Measurements from ENCODE around the gene PALS1. TPM values are rescaled to one million over a fixed set of nuclear protein-coding genes. Genes with fewer than 3 reads are reported as not detected.

Gene PALS1
- total and polyA plus RNA-seq, 4 donors: 5.5 to 17.6 (median 10.1) TPM

DNA sequence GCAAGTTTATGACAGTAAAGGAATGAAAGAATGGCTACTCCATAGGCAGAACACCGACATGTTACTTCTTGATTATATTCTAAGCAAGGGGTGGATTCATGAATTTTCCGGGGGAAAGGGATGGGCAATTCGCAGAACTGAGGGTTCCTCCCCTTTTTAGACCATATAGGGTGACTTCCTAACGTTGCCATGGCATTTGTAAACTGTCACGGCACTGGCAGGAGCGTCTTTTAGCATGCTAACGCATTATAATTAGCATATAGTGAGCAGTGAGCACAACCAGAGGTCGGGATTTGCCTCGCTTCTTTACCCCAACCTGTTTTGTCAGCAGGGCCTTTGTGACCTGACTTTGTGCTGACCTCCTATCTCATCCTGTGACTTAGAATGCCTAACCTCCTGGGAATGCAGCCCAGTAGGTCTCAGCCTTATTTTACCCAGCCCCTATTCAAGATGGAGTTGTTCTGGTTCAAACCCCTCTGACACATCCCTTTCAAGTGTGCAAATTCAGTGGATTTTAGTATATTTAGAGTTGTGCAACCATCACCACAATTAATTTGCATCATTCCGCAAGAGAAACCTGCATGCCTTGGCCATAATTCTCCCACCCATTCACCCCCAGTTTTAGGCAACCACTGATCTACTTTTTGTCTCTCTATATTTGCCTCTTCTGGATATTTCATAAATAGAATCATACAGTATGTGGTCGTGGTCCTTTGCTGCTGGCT, 27.4 kb downstream of the PALS1 start:
- H3K27ac ChIP-seq (ENCODE audit: low read depth in 1 of 2, low read length in 2 of 2): no peak overlapping the region
- no peaks in the 10 kb centered on the region for H3K9me3 ChIP-seq (ENCODE audit: control insufficient read depth in 4 of 4, low read length in 3 of 4)
- TF ChIP-seq FOXA1 (IDR thresholded peaks at IDR 0.05) (no peak), SP1 (IDR thresholded peaks at IDR 0.05) (no peak), GABPA (IDR thresholded peaks at IDR 0.05 in 1 of 2, conservative IDR thresholded peaks at IDR 0.05 in 1 of 2) (no peak)
- H3K4me1 ChIP-seq (ENCODE audit: control insufficient read depth in 4 of 4, insufficient read depth in 4 of 4, low read length in 3 of 4): peaks cover 5 to 12% (median 8%) of the 10 kb centered on the region in 4 donors
- DNase-seq (ENCODE audit: low spot score): no peak
- H3K36me3 ChIP-seq (ENCODE audit: control insufficient read depth in 4 of 4, insufficient read depth in 3 of 4, low read depth in 1 of 4, low read length in 3 of 4): peaks cover 0 to 2% (median 0%) of the 10 kb centered on the region in 4 donors
- 73% methylated on average over 11 of the region's 11 CpGs for WGBS
- H3K27me3 ChIP-seq (ENCODE audit: control insufficient read depth in 4 of 4, insufficient read depth in 4 of 4, low read length in 3 of 4): no peaks in the 10 kb centered on the region
- no peak overlapping the region for H3K9ac ChIP-seq (ENCODE audit: low read depth in 1 of 2, low read length in 2 of 2)
- H3K4me3 ChIP-seq (ENCODE audit: low read depth in 1 of 3, low read length in 3 of 3): no peak overlapping the region

- 76% methylated on average over 4 of the region's 4 CpGs for WGBS
- Histone ChIP-seq H3K27me3 (ENCODE audit: control insufficient read depth in 4 of 4, insufficient read depth in 4 of 4, low read length in 3 of 4) (no peaks in the 10 kb centered on the region), H3K27ac (ENCODE audit: low read depth in 1 of 2, low read length in 2 of 2) (peak overlapping the region; percentile 25 to 28), H3K9me3 (ENCODE audit: control insufficient read depth in 4 of 4, low read length in 3 of 4) (no peaks in the 10 kb centered on the region), H3K4me1 (ENCODE audit: control insufficient read depth in 4 of 4, insufficient read depth in 4 of 4, low read length in 3 of 4) (peaks cover 5 to 12% (median 6%) of the 10 kb centered on the region in 4 donors), H3K4me3 (ENCODE audit: low read depth in 1 of 3, low read length in 3 of 3) (no peak overlapping the region), H3K9ac (ENCODE audit: low read depth in 1 of 2, low read length in 2 of 2) (peak overlapping the region in 1 of 2 donors; percentile 43), H3K36me3 (ENCODE audit: control insufficient read depth in 4 of 4, insufficient read depth in 3 of 4, low read depth in 1 of 4, low read length in 3 of 4) (peaks cover 0 to 2% (median 0%) of the 10 kb centered on the region in 4 donors)
- TF ChIP-seq REST (IDR thresholded peaks at IDR 0.05) (no peak), JUND (IDR thresholded peaks at IDR 0.05) (peak in 1 of 2 donors; percentile 13), RXRA (IDR thresholded peaks at IDR 0.05) (no peak), RAD21 (IDR thresholded peaks at IDR 0.05) (no peak), NR2F2 (IDR thresholded peaks at IDR 0.05) (peak; percentile 77)
- DNase-seq (ENCODE audit: low spot score): no peak
These were observed 28.2 kb downstream of the PALS1 start for GRCh38 chr14:67269298-67270060.

GRCh38 chr14:67270145-67270753, 29.0 kb downstream of the PALS1 start:
- no peak for DNase-seq (ENCODE audit: low spot score)
- no peak overlapping the region for H3K9ac ChIP-seq (ENCODE audit: low read depth in 1 of 2, low read length in 2 of 2)
- H3K27me3 ChIP-seq (ENCODE audit: control insufficient read depth in 4 of 4, insufficient read depth in 4 of 4, low read length in 3 of 4): no peaks in the 10 kb centered on the region
- H3K36me3 ChIP-seq (ENCODE audit: control insufficient read depth in 4 of 4, insufficient read depth in 3 of 4, low read depth in 1 of 4, low read length in 3 of 4): peaks cover 0 to 2% (median 0%) of the 10 kb centered on the region in 4 donors
- peaks cover 5 to 12% (median 6%) of the 10 kb centered on the region in 4 donors for H3K4me1 ChIP-seq (ENCODE audit: control insufficient read depth in 4 of 4, insufficient read depth in 4 of 4, low read length in 3 of 4)
- 71% methylated on average over 3 of the region's 3 CpGs for WGBS
- H3K9me3 ChIP-seq (ENCODE audit: control insufficient read depth in 4 of 4, low read length in 3 of 4): no peaks in the 10 kb centered on the region
- H3K27ac ChIP-seq (ENCODE audit: low read depth in 1 of 2, low read length in 2 of 2): peak overlapping the region; percentile 25 to 28
- no peak overlapping the region for H3K4me3 ChIP-seq (ENCODE audit: low read depth in 1 of 3, low read length in 3 of 3)
- TF ChIP-seq GABPA (IDR thresholded peaks at IDR 0.05 in 1 of 2, conservative IDR thresholded peaks at IDR 0.05 in 1 of 2) (no peak), NR2F2 (IDR thresholded peaks at IDR 0.05) (no peak), YY1 (IDR thresholded peaks at IDR 0.05) (no peak)

Measured in liver (tissue), 9 donors.